Measurements from ENCODE around the gene CDX1. TPM values are rescaled to one million over a fixed set of nuclear protein-coding genes. Genes with fewer than 3 reads are reported as not detected.

The CDX1 gene
- total RNA-seq, 2 experiments from 2014 or later = not detected

- ChIA-PET POLR2A (no interaction called here), CTCF (interaction anchor here (0.6 to 1.4 kb wide), 3 partner anchors 32 to 208 kb away, joined by 3 read pairs; no protein-coding TSS in a partner anchor)
Measured at GRCh38 chr5:150129813-150130492, 36.6 kb upstream of the CDX1 start.

GRCh38 chr5:150130493-150130922, 36.1 kb upstream of the CDX1 start:
- POLR2A ChIA-PET = no interaction called here
- CTCF ChIA-PET = interaction anchor here (1.3 to 1.4 kb wide), 2 partner anchors 32 to 87 kb away, joined by 3 read pairs; no protein-coding TSS in a partner anchor

GRCh38 chr5:150131461-150131860, 35.1 kb upstream of the CDX1 start:
- ChIA-PET POLR2A (no interaction called here), CTCF (interaction anchor here (1.3 kb wide), 1 partner anchor 31 kb away, joined by 3 read pairs; no protein-coding TSS in a partner anchor)

GRCh38 chr5:150131978-150132694, 34.4 kb upstream of the CDX1 start:
- POLR2A ChIA-PET = no interaction called here
- CTCF ChIA-PET = no interaction called here

GRCh38 chr5:150132740-150133139, 33.8 kb upstream of the CDX1 start:
- POLR2A ChIA-PET = no interaction called here
- CTCF ChIA-PET = no interaction called here

- CTCF ChIA-PET = no interaction called here
- POLR2A ChIA-PET = no interaction called here
Measured at GRCh38 chr5:150133581-150134197, 32.9 kb upstream of the CDX1 start.

GRCh38 chr5:150134198-150134588, 32.4 kb upstream of the CDX1 start:
- POLR2A ChIA-PET = no interaction called here
- CTCF ChIA-PET = no interaction called here

GRCh38 chr5:150135557-150136304, 30.8 kb upstream of the CDX1 start:
- ChIA-PET CTCF (no interaction called here), POLR2A (no interaction called here)

- POLR2A ChIA-PET = interaction anchor here (0.5 kb wide), 1 partner anchor 198 kb away, joined by 7 read pairs; no protein-coding TSS in a partner anchor
- CTCF ChIA-PET = no interaction called here
Measured at GRCh38 chr5:150136305-150137167, 30.0 kb upstream of the CDX1 start.

GRCh38 chr5:150137168-150137957, 29.2 kb upstream of the CDX1 start:
- ChIA-PET CTCF (no interaction called here), POLR2A (no interaction called here)

- POLR2A ChIA-PET = no interaction called here
- CTCF ChIA-PET = no interaction called here
Measured at GRCh38 chr5:150137997-150138396, 28.6 kb upstream of the CDX1 start.

- ChIA-PET POLR2A (no interaction called here), CTCF (no interaction called here)
Measured at GRCh38 chr5:150138551-150139265, 27.9 kb upstream of the CDX1 start.

- ChIA-PET POLR2A (no interaction called here), CTCF (no interaction called here)
Measured at GRCh38 chr5:150139334-150139733, 27.2 kb upstream of the CDX1 start.

GRCh38 chr5:150140830-150141229, 25.7 kb upstream of the CDX1 start:
- POLR2A ChIA-PET = no interaction called here
- CTCF ChIA-PET = no interaction called here

GRCh38 chr5:150141544-150142184, 24.9 kb upstream of the CDX1 start:
- ChIA-PET POLR2A (no interaction called here), CTCF (no interaction called here)

GRCh38 chr5:150142185-150142958, 24.2 kb upstream of the CDX1 start:
- POLR2A ChIA-PET = no interaction called here

GRCh38 chr5:150142959-150143349, 23.6 kb upstream of the CDX1 start:
- CTCF ChIA-PET = no interaction called here
- POLR2A ChIA-PET = no interaction called here

More at GRCh38 chr5:150142185-150142958, 24.2 kb upstream of the CDX1 start:
- CTCF ChIA-PET = no interaction called here
